Measurements from ENCODE around the gene EFCAB11.

GRCh38 chr14:89926694-89927093 lies 27.8 kb downstream of the EFCAB11 start:
- TF ChIP-seq CTCF (optimal IDR thresholded peaks at IDR 0.05 in 1 of 3, IDR thresholded peaks at IDR 0.05 in 1 of 3, conservative IDR thresholded peaks at IDR 0.05 in 1 of 3; ENCODE audit: extremely low read depth in 1 of 3, insufficient read depth in 2 of 3, low read length in 3 of 3) (no peak), EZH2 (IDR thresholded peaks at IDR 0.05; ENCODE audit: low read length) (no peak)
